ENCODE results near the gene STK4. TPM values are rescaled to one million over a fixed set of nuclear protein-coding genes. Genes with fewer than 3 reads are reported as not detected.

STK4 gene
- total RNA-seq, 1 donor from 2014 or later: 25.8 TPM

GRCh38 chr20:44932916-44933315 is 33.4 kb upstream of the STK4 start:
- H3K27ac ChIP-seq: no peak overlapping the region
- TF ChIP-seq POLR2A (IDR thresholded peaks at IDR 0.05) (no peak), CTCF (IDR thresholded peaks at IDR 0.05) (no peak), POLR2AphosphoS5 (IDR thresholded peaks at IDR 0.05; ENCODE audit: insufficient read depth in 1 of 2, low read depth in 1 of 2) (no peak)
- H3K4me3 ChIP-seq: no peak overlapping the region
- no peaks in the 10 kb centered on the region for H3K27me3 ChIP-seq
- H3K4me1 ChIP-seq: no peaks in the 10 kb centered on the region
- H3K36me3 ChIP-seq: no peaks in the 10 kb centered on the region
- intact Hi-C loops (cut with DNase I): no loop called here
- no peaks in the 10 kb centered on the region for H3K9me3 ChIP-seq
- DNase-seq (ENCODE audit: extremely low spot score in 2 of 2): no peak

DNA sequence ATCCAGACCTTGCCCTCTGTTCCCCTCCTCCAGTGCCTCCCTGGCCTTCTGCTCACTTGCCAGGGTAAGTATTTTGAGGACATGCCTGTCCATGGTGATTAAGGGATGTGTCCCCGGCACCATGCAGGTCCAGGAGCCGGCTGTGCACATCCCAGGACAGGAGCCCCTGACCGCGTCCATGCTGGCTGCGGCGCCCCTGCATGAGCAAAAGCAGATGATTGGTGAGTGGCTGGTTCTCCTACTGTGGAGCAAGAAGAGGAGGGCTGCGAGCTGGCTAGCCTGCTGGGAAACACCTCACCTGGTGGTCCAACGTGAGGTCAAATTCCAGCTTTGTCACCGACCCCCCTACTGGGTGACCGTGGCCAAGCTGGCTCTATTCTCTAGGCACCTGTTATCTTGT is 29.8 kb upstream of the STK4 start:
- intact Hi-C loops (cut with DNase I): no loop called here
- H3K4me3 ChIP-seq: no peak overlapping the region
- TF ChIP-seq CTCF (IDR thresholded peaks at IDR 0.05) (no peak), POLR2AphosphoS5 (IDR thresholded peaks at IDR 0.05; ENCODE audit: insufficient read depth in 1 of 2, low read depth in 1 of 2) (no peak), POLR2A (IDR thresholded peaks at IDR 0.05) (no peak)
- no peaks in the 10 kb centered on the region for H3K9me3 ChIP-seq
- H3K4me1 ChIP-seq: no peaks in the 10 kb centered on the region
- H3K36me3 ChIP-seq: peaks cover 0 to 7% of the 10 kb centered on the region in 2 donors
- no peaks in the 10 kb centered on the region for H3K27me3 ChIP-seq
- no peak for DNase-seq (ENCODE audit: extremely low spot score in 2 of 2)
- no peak overlapping the region for H3K27ac ChIP-seq

DNA sequence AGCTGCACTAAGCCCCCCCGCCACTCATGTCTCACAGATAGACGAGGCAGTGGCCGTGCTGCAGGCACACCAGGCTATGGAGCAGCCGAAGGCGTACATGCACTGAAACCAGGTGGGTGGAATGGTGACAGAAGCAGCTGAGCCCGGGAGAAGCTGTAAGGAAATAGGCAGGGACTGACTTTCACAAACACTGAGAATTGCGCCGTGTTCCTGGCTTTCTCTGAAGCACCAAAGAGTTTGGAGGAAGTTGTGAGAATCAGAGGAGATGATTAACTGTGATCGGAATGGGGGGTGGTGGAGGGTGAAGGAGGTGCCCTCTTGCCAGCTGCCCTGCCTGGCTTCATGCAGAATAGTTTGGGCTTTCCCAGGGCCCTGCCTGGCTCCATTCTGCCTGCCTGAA is 27.7 kb upstream of the STK4 start:
- TF ChIP-seq POLR2AphosphoS5 (IDR thresholded peaks at IDR 0.05; ENCODE audit: insufficient read depth in 1 of 2, low read depth in 1 of 2) (no peak), POLR2A (IDR thresholded peaks at IDR 0.05) (no peak), CTCF (IDR thresholded peaks at IDR 0.05) (no peak)
- no peak overlapping the region for H3K4me3 ChIP-seq
- no peaks in the 10 kb centered on the region for H3K9me3 ChIP-seq
- H3K27ac ChIP-seq: no peak overlapping the region
- DNase-seq (ENCODE audit: extremely low spot score in 2 of 2): no peak
- H3K27me3 ChIP-seq: no peaks in the 10 kb centered on the region
- peaks cover 0 to 25% of the 10 kb centered on the region in 2 donors for H3K36me3 ChIP-seq
- intact Hi-C loops (cut with DNase I): no loop called here
- no peaks in the 10 kb centered on the region for H3K4me1 ChIP-seq

- H3K27me3 ChIP-seq: no peaks in the 10 kb centered on the region
- H3K4me1 ChIP-seq: no peaks in the 10 kb centered on the region
- H3K4me3 ChIP-seq: no peak overlapping the region
- intact Hi-C loops (cut with DNase I): no loop called here
- DNase-seq (ENCODE audit: extremely low spot score in 2 of 2): no peak
- peaks cover 0 to 38% of the 10 kb centered on the region in 2 donors for H3K36me3 ChIP-seq
- H3K27ac ChIP-seq: no peak overlapping the region
- no peak for TF ChIP-seq POLR2AphosphoS5 (IDR thresholded peaks at IDR 0.05; ENCODE audit: insufficient read depth in 1 of 2, low read depth in 1 of 2)
- no peak for TF ChIP-seq POLR2A (IDR thresholded peaks at IDR 0.05)
- TF ChIP-seq CTCF (IDR thresholded peaks at IDR 0.05): no peak
- H3K9me3 ChIP-seq: no peaks in the 10 kb centered on the region
Measured at GRCh38 chr20:44941120-44941691, 25.1 kb upstream of the STK4 start.

- H3K4me1 ChIP-seq: no peaks in the 10 kb centered on the region
- intact Hi-C loops (cut with DNase I): no loop called here
- TF ChIP-seq CTCF (IDR thresholded peaks at IDR 0.05) (no peak), POLR2AphosphoS5 (IDR thresholded peaks at IDR 0.05; ENCODE audit: insufficient read depth in 1 of 2, low read depth in 1 of 2) (no peak), POLR2A (IDR thresholded peaks at IDR 0.05) (no peak)
- no peaks in the 10 kb centered on the region for H3K27me3 ChIP-seq
- H3K36me3 ChIP-seq: peaks cover 0 to 49% of the 10 kb centered on the region in 2 donors
- H3K27ac ChIP-seq: no peak overlapping the region
- DNase-seq (ENCODE audit: extremely low spot score in 2 of 2): no peak
- no peak overlapping the region for H3K4me3 ChIP-seq
- H3K9me3 ChIP-seq: no peaks in the 10 kb centered on the region
Measured at GRCh38 chr20:44942264-44942973, 23.9 kb upstream of the STK4 start.

All from vagina (tissue), 2 donors.